ENCODE data around the gene TXNDC8. TPM values are rescaled to one million over a fixed set of nuclear protein-coding genes. Genes with fewer than 3 reads are reported as not detected.

TXNDC8 gene
- total RNA-seq, 1 donor from 2014 or later, result not detected

- Mint-ChIP-seq H3K9me3 (no peaks in the 10 kb centered on the region), H3K4me3 (no peak overlapping the region), H3K4me1 (no peaks in the 10 kb centered on the region), H3K27ac (ENCODE audit: unreplicated experiment) (no peak overlapping the region), H3K27me3 (ENCODE audit: low read depth) (no peaks in the 10 kb centered on the region), H3K36me3 (ENCODE audit: low read depth) (no peaks in the 10 kb centered on the region)
- TF ChIP-seq CTCF (conservative IDR thresholded peaks at IDR 0.05), result no peak
- no peak for DNase-seq (ENCODE audit: low read depth, low spot score)
Measured at GRCh38 chr9:110346325-110346724, 8.7 kb upstream of the TXNDC8 start.

GRCh38 chr9:110344821-110345220, 7.2 kb upstream of the TXNDC8 start:
- no peak overlapping the region for H3K4me3 Mint-ChIP-seq
- H3K36me3 Mint-ChIP-seq (ENCODE audit: low read depth), result no peaks in the 10 kb centered on the region
- TF ChIP-seq CTCF (conservative IDR thresholded peaks at IDR 0.05), result no peak
- no peak overlapping the region for H3K27ac Mint-ChIP-seq (ENCODE audit: unreplicated experiment)
- no peaks in the 10 kb centered on the region for H3K27me3 Mint-ChIP-seq (ENCODE audit: low read depth)
- peaks cover 3% of the 10 kb centered on the region for H3K9me3 Mint-ChIP-seq
- no peak for DNase-seq (ENCODE audit: low read depth, low spot score)
- H3K4me1 Mint-ChIP-seq, result no peaks in the 10 kb centered on the region

GRCh38 chr9:110343551-110343950, 5.9 kb upstream of the TXNDC8 start:
- no peaks in the 10 kb centered on the region for H3K36me3 Mint-ChIP-seq (ENCODE audit: low read depth)
- no peaks in the 10 kb centered on the region for H3K4me1 Mint-ChIP-seq
- TF ChIP-seq CTCF (conservative IDR thresholded peaks at IDR 0.05), result no peak
- H3K4me3 Mint-ChIP-seq, result no peak overlapping the region
- no peak overlapping the region for H3K27ac Mint-ChIP-seq (ENCODE audit: unreplicated experiment)
- DNase-seq (ENCODE audit: low read depth, low spot score), result no peak
- H3K27me3 Mint-ChIP-seq (ENCODE audit: low read depth), result no peaks in the 10 kb centered on the region
- peaks cover 3% of the 10 kb centered on the region for H3K9me3 Mint-ChIP-seq

GRCh38 chr9:110340306-110340705, 2.6 kb upstream of the TXNDC8 start:
- peak; percentile 26 for TF ChIP-seq CTCF (conservative IDR thresholded peaks at IDR 0.05)
- DNase-seq (ENCODE audit: low read depth, low spot score), result no peak
- H3K27me3 Mint-ChIP-seq (ENCODE audit: low read depth), result no peaks in the 10 kb centered on the region
- H3K4me3 Mint-ChIP-seq, result no peak overlapping the region
- no peak overlapping the region for H3K27ac Mint-ChIP-seq (ENCODE audit: unreplicated experiment)
- peaks cover 3% of the 10 kb centered on the region for H3K9me3 Mint-ChIP-seq
- H3K36me3 Mint-ChIP-seq (ENCODE audit: low read depth), result no peaks in the 10 kb centered on the region
- H3K4me1 Mint-ChIP-seq, result no peaks in the 10 kb centered on the region

GRCh38 chr9:110338143-110338542, 480 bp upstream of the TXNDC8 start:
- TF ChIP-seq CTCF (conservative IDR thresholded peaks at IDR 0.05), result no peak
- peaks cover 3% of the 10 kb centered on the region for H3K9me3 Mint-ChIP-seq
- H3K4me1 Mint-ChIP-seq, result no peaks in the 10 kb centered on the region
- H3K27ac Mint-ChIP-seq (ENCODE audit: unreplicated experiment), result no peak overlapping the region
- no peak overlapping the region for H3K4me3 Mint-ChIP-seq
- DNase-seq (ENCODE audit: low read depth, low spot score), result no peak
- no peaks in the 10 kb centered on the region for H3K36me3 Mint-ChIP-seq (ENCODE audit: low read depth)
- H3K27me3 Mint-ChIP-seq (ENCODE audit: low read depth), result no peaks in the 10 kb centered on the region

- no peak for DNase-seq (ENCODE audit: low read depth, low spot score)
- no peak overlapping the region for H3K27ac Mint-ChIP-seq (ENCODE audit: unreplicated experiment)
- H3K9me3 Mint-ChIP-seq, result peaks cover 3% of the 10 kb centered on the region
- no peak overlapping the region for H3K4me3 Mint-ChIP-seq
- H3K36me3 Mint-ChIP-seq (ENCODE audit: low read depth), result no peaks in the 10 kb centered on the region
- no peaks in the 10 kb centered on the region for H3K4me1 Mint-ChIP-seq
- no peaks in the 10 kb centered on the region for H3K27me3 Mint-ChIP-seq (ENCODE audit: low read depth)
- no peak for TF ChIP-seq CTCF (conservative IDR thresholded peaks at IDR 0.05)
Measured at GRCh38 chr9:110336363-110336762, 1.3 kb downstream of the TXNDC8 start.
